Cardiac septum (tissue), 1 donor: Measurements from ENCODE around the gene GABRE. TPM values are rescaled to one million over a fixed set of nuclear protein-coding genes. Genes with fewer than 3 reads are reported as not detected.

Experiments used
- DNase-seq: peaks from one replicate; pipeline ENCODE4 v3.0.0-alpha.2; 2020; ENCODE audit warnings: low spot score
- intact Hi-C: fragments of 100-400 bp; cut with DNase I; formaldehyde crosslinking; loops from one replicate; pipeline ENCODE4 v1.14.0; 2022
- long read RNA-seq: library from polyadenylated mRNA; unstranded; transcript quantifications from one replicate; pipeline ENCODE4 v2.0.0, GENCODE V29; 2021
- total RNA-seq: library from RNA; stranded (reverse); fragmentation: NEBNext Ultra II Directional; extraction: Animal tissue kit (Norgen Biotek cat#: 25700); gene quantifications from one replicate; pipeline ENCODE4 v1.2.1, GENCODE V29; 2021
- donor health status: DM: no; HTN: no; CAD: no.

Gene GABRE, protein sequence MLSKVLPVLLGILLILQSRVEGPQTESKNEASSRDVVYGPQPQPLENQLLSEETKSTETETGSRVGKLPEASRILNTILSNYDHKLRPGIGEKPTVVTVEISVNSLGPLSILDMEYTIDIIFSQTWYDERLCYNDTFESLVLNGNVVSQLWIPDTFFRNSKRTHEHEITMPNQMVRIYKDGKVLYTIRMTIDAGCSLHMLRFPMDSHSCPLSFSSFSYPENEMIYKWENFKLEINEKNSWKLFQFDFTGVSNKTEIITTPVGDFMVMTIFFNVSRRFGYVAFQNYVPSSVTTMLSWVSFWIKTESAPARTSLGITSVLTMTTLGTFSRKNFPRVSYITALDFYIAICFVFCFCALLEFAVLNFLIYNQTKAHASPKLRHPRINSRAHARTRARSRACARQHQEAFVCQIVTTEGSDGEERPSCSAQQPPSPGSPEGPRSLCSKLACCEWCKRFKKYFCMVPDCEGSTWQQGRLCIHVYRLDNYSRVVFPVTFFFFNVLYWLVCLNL
- 54.0 TPM for total RNA-seq
- long read RNA-seq, partial matches to known transcripts = 1 of 6 reads
- long read RNA-seq, other reads (novel, unspliced or antisense) = 5 of 6 reads

DNA sequence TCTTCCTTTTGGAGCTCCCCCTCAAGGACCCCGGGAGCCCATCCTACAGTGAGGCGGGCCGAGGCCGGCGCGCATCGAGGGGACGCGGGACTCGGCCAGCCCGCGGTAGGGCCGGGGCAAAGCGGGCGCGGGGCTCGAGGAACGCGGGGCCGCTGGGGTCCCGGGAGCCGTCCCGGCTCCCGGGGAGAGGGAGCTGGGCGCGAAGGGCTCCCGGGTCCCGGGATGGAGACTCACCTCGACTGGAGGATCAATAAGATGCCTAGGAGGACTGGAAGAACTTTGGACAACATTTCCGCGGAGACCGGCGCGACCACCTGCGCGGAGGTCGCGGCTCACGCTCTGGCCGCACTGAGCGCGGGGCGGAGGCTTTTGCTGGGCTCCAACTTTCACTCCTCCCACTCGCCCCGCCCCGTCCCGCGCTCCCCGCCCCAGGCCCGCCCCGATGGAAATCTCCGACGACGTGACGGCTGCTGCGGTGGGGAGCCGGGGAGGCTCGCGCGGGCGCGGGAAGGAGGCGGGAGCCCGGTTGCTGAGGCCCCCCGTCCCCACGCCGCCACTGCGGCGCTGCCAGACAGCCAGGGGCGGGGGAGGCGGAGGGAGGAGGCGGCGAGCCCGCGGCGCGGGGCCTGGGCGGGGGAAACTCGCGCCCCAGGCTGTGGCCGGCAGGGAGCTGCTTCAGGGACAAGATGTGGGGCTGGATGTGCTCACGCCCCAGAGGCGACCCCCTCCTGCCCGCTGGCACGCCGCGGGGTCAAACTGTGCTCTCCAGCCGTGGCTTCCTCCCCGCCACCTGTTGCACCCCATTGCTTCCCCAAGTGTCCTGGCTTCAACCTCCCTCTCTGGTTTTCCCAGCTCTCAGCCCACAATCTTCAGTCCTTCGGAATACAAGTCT, at the start of gene GABRE:
GABRE (minus strand) TSS at position 341 of the 892 bp plus-strand sequence; CDS start at position 290, 51 bp downstream.
- intact Hi-C loops = loop anchor here (10.0 kb wide), 1 partner anchor 100 kb away; no protein-coding TSS in a partner anchor
- DNase-seq = peak; percentile 82

DNA sequence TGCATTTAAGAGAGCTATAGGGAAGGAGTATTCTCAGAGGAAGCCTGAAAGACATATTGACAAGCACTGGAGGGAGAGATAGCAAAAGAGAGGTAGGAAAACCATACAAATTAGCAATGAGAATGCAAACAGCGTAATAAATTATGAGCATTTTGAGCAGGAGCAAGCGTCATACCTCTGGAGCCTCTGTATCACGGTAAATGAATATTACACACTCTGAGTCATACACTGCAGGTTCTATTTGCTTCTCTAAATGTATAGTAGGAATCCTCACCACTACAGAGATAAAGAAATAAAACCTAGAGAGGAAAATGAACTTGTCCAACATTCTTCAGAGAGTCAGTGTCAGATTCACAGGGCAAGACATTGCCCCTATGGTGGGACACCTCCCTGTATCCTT, 46.4 kb upstream of the GABRE start:
- intact Hi-C loops = no loop called here
- no peak for DNase-seq

GRCh38 chrX:151999813-152000212, 25.3 kb upstream of the GABRE start:
- intact Hi-C loops = no loop called here
- DNase-seq = no peak

DNA sequence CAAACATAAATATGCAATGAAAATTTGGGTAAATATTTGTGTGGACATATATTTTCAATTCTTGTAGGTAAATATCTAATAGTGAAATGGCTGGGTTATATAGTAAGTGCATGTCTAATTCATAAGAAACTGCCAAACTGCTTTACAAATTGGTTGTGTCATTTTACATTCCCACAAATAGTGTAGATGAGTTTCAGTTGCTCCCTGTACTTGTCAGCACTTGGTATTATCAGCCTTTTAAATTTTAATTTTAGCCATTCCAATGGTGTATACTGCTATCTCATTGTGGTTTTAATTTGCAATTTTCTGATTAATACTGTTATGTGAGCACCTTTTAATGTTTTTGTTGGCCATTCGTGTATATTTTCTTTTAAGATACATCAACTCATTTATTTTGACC, 23.1 kb upstream of the GABRE start:
- intact Hi-C loops = no loop called here
- DNase-seq = no peak

DNA sequence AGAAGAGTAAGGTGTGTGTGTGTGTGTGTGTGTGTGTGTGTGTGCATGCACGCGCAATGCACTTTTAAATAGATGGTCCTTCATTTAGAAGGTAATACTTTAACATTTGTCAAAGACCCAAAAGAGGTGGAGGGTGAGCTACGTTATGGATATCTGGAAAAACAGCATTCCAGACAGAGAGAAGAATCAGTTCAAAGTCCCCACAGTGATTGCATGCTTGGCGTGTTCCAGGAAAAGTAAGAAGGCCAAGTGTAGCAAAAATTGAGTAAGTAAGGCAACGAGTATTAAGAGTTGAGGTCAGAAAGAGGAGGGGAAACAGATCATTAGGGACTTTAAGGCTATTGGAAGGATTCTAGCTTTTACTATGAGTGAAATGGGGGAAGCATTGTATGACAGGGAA, 21.9 kb upstream of the GABRE start:
- intact Hi-C loops = no loop called here
- no peak for DNase-seq

DNA sequence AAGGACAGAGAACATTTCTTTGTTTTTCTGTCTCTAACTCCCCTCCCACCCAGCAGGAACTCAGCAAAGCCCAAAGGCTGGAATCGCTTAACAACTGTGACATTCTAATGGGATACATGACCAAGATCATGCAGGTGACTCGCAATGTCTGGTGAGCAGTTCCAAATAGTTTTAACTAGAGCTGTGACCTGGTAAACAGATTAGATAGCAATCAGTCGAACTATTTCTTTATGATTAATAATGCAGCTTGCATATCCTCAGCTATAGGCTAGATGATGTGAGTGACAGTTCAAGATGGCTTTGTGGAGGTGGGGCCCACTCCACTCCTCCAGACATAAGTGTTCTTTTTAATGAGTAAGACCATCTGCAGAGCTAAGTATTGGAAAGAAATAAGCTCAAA, 20.0 kb upstream of the GABRE start:
- intact Hi-C loops = no loop called here
- no peak for DNase-seq

DNA sequence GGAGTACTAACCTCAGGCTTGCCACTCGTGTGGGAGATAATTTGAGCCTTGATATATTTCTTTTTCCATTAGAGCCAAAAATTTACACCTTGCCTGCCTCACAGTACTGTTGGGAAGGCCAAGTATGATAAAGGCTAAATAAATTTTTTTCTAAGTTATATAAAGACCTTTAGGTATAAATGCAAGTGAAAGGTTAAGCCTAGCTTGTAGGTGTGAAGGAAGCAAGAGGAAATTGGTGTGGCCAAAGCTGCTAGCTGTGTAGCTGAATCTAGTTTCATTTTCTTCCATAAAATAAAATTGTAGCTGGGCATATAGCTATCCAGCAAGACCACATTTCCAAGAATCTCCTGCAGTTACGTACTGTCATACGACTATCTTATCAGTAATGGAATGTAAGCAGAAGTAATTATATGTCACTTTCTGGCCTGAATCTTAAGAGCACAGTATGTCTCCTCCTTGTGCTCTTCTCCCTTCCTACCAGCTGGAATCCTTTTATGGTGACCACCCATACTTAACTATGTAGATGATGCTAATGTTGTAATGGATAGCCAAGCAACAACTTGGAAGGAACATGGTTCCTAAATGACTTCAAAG, 14.3 kb upstream of the GABRE start:
- intact Hi-C loops = no loop called here
- DNase-seq = no peak

GRCh38 chrX:151987108-151987507, 12.6 kb upstream of the GABRE start:
- no peak for DNase-seq
- intact Hi-C loops = no loop called here

DNA sequence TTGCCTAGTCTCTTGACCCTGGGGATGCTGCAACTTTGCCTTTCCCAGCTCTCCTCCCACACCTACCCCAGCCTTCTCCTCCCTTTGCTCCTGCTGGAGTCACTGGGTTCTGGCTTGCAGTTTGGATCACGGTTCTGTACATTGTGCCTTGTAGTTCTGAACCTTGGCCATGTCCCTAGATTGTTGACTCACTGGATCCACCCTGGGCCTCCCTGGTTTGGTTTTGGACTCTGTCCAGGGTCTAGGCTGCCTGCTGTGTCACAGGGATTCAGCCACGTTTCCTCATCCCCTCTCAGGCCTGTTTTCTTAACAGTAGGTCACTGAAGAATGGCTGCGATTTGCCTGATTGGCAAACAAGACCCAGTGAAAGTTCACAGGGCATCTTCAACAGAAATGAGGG, 11.5 kb upstream of the GABRE start:
- DNase-seq = no peak
- intact Hi-C loops = no loop called here

DNA sequence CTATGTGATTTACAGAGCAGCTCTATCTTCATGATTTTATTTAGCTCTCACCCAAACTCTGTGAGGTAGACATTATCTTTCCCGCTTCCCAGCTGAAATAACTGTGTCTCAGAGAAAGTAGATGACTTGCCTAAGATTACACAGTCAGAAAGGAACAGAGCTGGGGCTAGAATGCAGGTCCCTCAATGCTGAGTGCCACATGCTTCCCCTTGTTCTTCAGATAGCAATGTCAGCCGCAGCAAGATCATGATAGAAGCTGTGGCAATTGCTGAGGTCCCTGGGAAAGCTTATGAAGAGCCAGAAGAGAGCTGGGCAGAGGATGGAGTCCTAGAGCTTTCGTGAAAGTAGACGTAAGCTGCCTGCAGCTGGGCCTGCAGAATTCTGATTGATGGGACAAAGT, 11.1 kb upstream of the GABRE start:
- no peak for DNase-seq
- intact Hi-C loops = no loop called here

DNA sequence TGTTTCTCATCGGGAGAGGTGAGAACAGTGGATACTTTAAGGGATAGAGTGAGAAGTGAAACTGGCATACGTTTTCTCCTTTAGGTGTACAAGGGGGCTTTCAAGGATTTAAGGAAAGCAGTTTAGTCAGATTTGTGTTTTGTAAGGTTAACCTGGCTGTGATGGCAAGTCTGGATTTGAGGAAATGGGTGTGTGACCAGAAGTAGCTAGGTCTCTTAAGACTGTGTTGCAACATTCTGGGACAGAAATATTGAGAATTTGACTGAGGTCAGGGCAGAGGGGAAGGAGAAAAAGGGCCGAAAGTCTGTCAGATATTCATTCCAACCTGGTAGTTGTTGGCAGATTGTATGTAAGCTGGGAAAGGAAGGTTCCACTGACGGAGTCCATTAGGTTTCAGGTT, 10.4 kb upstream of the GABRE start:
- DNase-seq = no peak
- intact Hi-C loops = no loop called here

GRCh38 chrX:151984328-151984727, 9.9 kb upstream of the GABRE start:
- DNase-seq = no peak
- intact Hi-C loops = no loop called here

GRCh38 chrX:151983186-151983585, 8.7 kb upstream of the GABRE start:
- intact Hi-C loops = no loop called here
- DNase-seq = no peak

GRCh38 chrX:151982222-151982621, 7.7 kb upstream of the GABRE start:
- DNase-seq = no peak
- intact Hi-C loops = no loop called here

DNA sequence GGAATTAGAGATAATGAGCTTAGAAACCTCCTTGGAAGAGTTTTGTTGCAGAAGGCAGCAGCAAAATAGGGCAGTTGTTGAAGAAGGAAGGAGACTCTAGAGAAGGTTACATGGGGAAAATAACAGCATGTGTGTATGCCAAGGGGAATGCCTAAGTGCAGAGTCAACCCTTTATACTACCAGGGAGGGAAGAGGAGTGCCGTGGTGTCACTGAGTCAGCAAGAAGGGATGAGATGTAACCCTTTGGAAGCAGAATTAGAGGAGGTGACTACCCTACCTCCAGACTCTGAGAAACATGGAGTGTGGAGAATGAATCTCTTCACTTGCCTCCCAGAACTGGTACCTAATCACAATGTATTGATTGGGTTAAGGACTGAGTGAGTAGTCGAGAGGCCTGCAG, 6.7 kb upstream of the GABRE start:
- no peak for DNase-seq
- intact Hi-C loops = no loop called here

GRCh38 chrX:151977923-151978322, 3.4 kb upstream of the GABRE start:
- DNase-seq = no peak
- intact Hi-C loops = loop anchor here (10.0 kb wide), 1 partner anchor 97 kb away; no protein-coding TSS in a partner anchor

DNA sequence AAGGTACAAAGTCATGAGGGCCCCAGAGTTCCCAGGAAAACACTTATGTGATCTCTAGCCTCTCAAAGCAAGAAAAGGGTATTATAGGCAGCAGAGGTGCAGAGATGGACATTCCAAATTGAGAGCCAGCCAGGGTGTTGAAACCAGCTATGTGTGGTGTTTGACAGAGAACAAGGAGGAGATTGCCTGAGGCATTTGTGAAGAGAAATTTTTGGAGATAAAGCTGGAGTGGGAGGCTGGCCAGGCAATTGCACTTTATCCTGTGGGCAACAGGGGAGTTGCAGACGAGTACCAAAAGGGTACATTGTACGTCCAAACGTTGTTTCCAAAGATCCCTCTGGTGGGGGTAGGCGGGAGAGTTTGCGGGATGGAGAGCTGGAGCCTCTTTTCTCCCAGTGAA, 2.5 kb upstream of the GABRE start:
- DNase-seq = no peak
- intact Hi-C loops = loop anchor here (10.0 kb wide), 1 partner anchor 98 kb away; no protein-coding TSS in a partner anchor

DNA sequence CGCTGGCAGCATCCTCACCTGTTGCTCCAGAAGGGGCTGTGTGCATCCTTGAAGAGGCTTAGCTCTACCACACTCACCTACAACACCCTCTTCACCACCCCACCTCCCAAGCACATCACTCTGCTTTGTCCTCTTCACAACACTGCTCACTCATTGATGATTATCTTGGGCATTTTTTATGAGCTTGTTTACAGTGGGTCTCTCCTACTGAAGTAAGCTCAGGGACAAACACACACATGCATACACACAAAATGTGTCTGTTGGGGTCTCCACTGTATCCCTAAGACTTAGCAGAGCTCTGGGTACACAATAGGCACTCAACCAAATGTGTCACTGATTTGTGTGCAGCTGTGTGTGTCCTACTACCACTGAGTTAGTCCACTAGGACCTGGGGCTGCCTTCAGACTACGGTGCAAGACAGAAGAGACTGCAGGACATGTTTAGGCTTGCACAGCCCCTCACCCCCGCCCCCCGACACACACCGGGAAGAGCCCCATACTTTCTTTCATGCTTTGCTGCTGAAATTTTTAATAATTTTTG, 1.3 kb upstream of the GABRE start:
- no peak for DNase-seq
- intact Hi-C loops = loop anchor here (10.0 kb wide), 1 partner anchor 99 kb away; no protein-coding TSS in a partner anchor

DNA sequence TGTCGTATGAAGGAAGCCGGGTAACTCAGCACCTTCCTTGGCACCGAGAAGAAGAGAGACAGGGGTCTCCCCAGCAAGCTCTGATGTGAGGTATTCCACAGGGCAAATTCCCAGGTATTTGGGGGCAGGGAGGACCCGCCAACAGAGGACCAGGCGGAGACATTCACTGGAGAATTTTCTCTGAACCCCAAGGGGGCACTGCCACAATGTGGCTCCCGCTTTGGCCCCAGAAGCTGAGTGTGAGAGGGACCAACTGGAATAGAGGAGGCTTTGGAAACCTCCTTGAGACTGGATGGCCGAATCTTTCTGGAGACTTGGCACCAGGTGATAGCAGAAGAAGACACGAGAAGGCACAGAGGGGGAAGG, 735 bp upstream of the GABRE start:
- intact Hi-C loops = loop anchor here (10.0 kb wide), 1 partner anchor 100 kb away; no protein-coding TSS in a partner anchor

More for the DNA sequence above, 735 bp upstream of the GABRE start:
- DNase-seq = no peak
